Liver (tissue), 9 donors: Measurements from ENCODE around the gene SNRPD2. TPM values are rescaled to one million over a fixed set of nuclear protein-coding genes. Genes with fewer than 3 reads are reported as not detected.

ENCODE experiments used
- DNase-seq: peaks from one replicate; pipeline ENCODE4 v3.0.0-alpha.2; 2017; ENCODE audit warnings: low spot score
- H3K27ac ChIP-seq, 2 donors: one replicate each; pipeline ENCODE4 v1.7.0; 2013; ENCODE audit warnings: inconsistent platforms in 2 of 2, low read length in 2 of 2, control low read depth in 1 of 2, low read depth in 1 of 2, mild to moderate bottlenecking in 1 of 2
- H3K27me3 ChIP-seq, 4 donors: one replicate each; pipeline versions ENCODE4 v1.6.1 to v1.7.0; 2013; ENCODE audit warnings: low read length in 3 of 4, inconsistent platforms in 1 of 4, mild to moderate bottlenecking in 1 of 4, moderate library complexity in 1 of 4; ENCODE audit not compliant: control insufficient read depth in 4 of 4, insufficient read depth in 4 of 4
- H3K36me3 ChIP-seq, 4 donors: one replicate each; pipeline versions ENCODE4 v1.6.1 to v1.7.0; 2013; ENCODE audit warnings: low read length in 3 of 4, mild to moderate bottlenecking in 3 of 4, low read depth in 1 of 4, moderate library complexity in 1 of 4; ENCODE audit not compliant: control insufficient read depth in 4 of 4, insufficient read depth in 3 of 4
- H3K4me1 ChIP-seq, 4 donors: one replicate each; pipeline versions ENCODE4 v1.6.1 to v1.7.0; 2013; ENCODE audit warnings: low read length in 3 of 4, mild to moderate bottlenecking in 3 of 4, moderate library complexity in 1 of 4; ENCODE audit not compliant: control insufficient read depth in 4 of 4, insufficient read depth in 4 of 4
- H3K4me3 ChIP-seq, 3 donors: one replicate each; pipeline versions ENCODE4 v1.6.1 to v1.7.0; 2013; ENCODE audit warnings: low read length in 3 of 3, control low read depth in 1 of 3, low read depth in 1 of 3, mild to moderate bottlenecking in 1 of 3
- H3K9ac ChIP-seq, 2 donors: one replicate each; pipeline ENCODE4 v1.7.0; 2013; ENCODE audit warnings: low read length in 2 of 2, mild to moderate bottlenecking in 2 of 2, moderate library complexity in 2 of 2, control low read depth in 1 of 2, low read depth in 1 of 2
- H3K9me3 ChIP-seq, 4 donors: one replicate each; pipeline versions ENCODE4 v1.6.1 to v1.7.0; 2013; ENCODE audit warnings: low read length in 3 of 4; ENCODE audit not compliant: control insufficient read depth in 4 of 4
- ATF3 ChIP-seq: IDR thresholded peaks from 2 replicates; pipeline ENCODE4 v1.6.1; 2016; ENCODE audit warnings: antibody characterized with exemption
- CTCF ChIP-seq: fragments of 150-350 bp; IDR thresholded peaks from 2 replicates; pipeline ENCODE4 v1.5.1; 2017; ENCODE audit warnings: improper control_type of control experiment, low read depth, low read length; ENCODE audit not compliant: missing input control
- EGR1 ChIP-seq, 2 donors: IDR thresholded peaks; 2 replicates each; pipeline ENCODE4 v1.6.1; 2016 to 2018; ENCODE audit warnings: antibody characterized with exemption in 2 of 2, low read depth in 2 of 2
- FOXA1 ChIP-seq: IDR thresholded peaks from 2 replicates; pipeline ENCODE4 v1.6.1; 2016; ENCODE audit warnings: antibody characterized with exemption
- FOXA2 ChIP-seq: IDR thresholded peaks from 2 replicates; pipeline ENCODE4 v1.6.1; 2016; ENCODE audit warnings: antibody characterized with exemption
- GABPA ChIP-seq, 2 donors: IDR thresholded peaks in 1 of 2; conservative IDR thresholded peaks in 1 of 2; 2 replicates each; pipeline ENCODE4 v1.6.1; 2016; ENCODE audit warnings: antibody characterized with exemption in 2 of 2, mild to moderate bottlenecking in 1 of 2, moderate library complexity in 1 of 2
- HNF4A ChIP-seq, 2 donors: conservative IDR thresholded peaks; 2 replicates each; pipeline ENCODE4 v1.6.1; 2016; ENCODE audit warnings: antibody characterized with exemption in 2 of 2, mild to moderate bottlenecking in 2 of 2
- HNF4G ChIP-seq: IDR thresholded peaks from 2 replicates; pipeline ENCODE4 v1.6.1; 2016; ENCODE audit warnings: antibody characterized with exemption
- JUND ChIP-seq, 2 donors: IDR thresholded peaks; 2 replicates each; pipeline ENCODE4 v1.6.1; 2016; ENCODE audit warnings: antibody characterized with exemption in 2 of 2
- NR2F2 ChIP-seq: IDR thresholded peaks from 2 replicates; pipeline ENCODE4 v1.6.1; 2016; ENCODE audit warnings: antibody characterized with exemption
- RAD21 ChIP-seq, 2 donors: IDR thresholded peaks; 2 replicates each; pipeline ENCODE4 v1.6.1; 2016; ENCODE audit warnings: antibody characterized with exemption in 2 of 2, mild to moderate bottlenecking in 2 of 2
- REST ChIP-seq: IDR thresholded peaks from 2 replicates; pipeline ENCODE4 v1.6.1; 2016; ENCODE audit warnings: antibody characterized with exemption, mild to moderate bottlenecking
- RXRA ChIP-seq, 2 donors: IDR thresholded peaks; 2 replicates each; pipeline ENCODE4 v1.6.1; 2017 to 2018; ENCODE audit warnings: antibody characterized with exemption in 2 of 2, mild to moderate bottlenecking in 1 of 2
- SP1 ChIP-seq: IDR thresholded peaks from 2 replicates; pipeline ENCODE4 v1.6.1; 2018; ENCODE audit warnings: antibody characterized with exemption, mild to moderate bottlenecking
- TAF1 ChIP-seq: conservative IDR thresholded peaks from 2 replicates; pipeline ENCODE4 v1.6.1; 2016; ENCODE audit warnings: antibody characterized with exemption, mild to moderate bottlenecking
- YY1 ChIP-seq: IDR thresholded peaks from 2 replicates; pipeline ENCODE4 v1.6.1; 2016; ENCODE audit warnings: antibody characterized with exemption, mild to moderate bottlenecking
- ZBTB33 ChIP-seq: IDR thresholded peaks from 2 replicates; pipeline ENCODE4 v1.6.1; 2016; ENCODE audit warnings: antibody characterized with exemption
- WGBS: extraction: QIAGEN DNeasy Blood & Tissue Kit; methylation state at CpG from one replicate; pipeline ENCODE4 v1.1.7; 2013; 5-methylcytosine and 5-hydroxymethylcytosine counted together
- polyA plus RNA-seq, 2 donors: library from polyadenylated mRNA; stranded (reverse) in 1 of 2; unstranded in 1 of 2; fragments of 200-250 nt in 1 of 2; fragments of >200 nt in 1 of 2; fragmentation: Nextera tagmentation in 1 of 2; extraction: Ambion mirVana in 1 of 2; gene quantifications; one replicate each; pipeline versions ENCODE4 v1.2.1 to v1.2.3, GENCODE V29; 2013 to 2015
- total RNA-seq, 2 donors: library from RNA; depleted of rRNA; stranded (reverse); fragments of >200 nt; gene quantifications; one replicate each; pipeline ENCODE4 v1.2.3, GENCODE V29; 2014
- donor health status: healthy.
- donor health status: healthy.
- donor health status: healthy.
- donor health status: healthy.
- donor health status: healthy.

The SNRPD2 gene
- total and polyA plus RNA-seq, 4 donors: 38.6 to 175 (median 90.5) TPM

- H3K27ac ChIP-seq: no peak overlapping the region
- peak overlapping the region in 1 of 3 donors; percentile 36 for H3K4me3 ChIP-seq
- H3K27me3 ChIP-seq: no peaks in the 10 kb centered on the region
- H3K9ac ChIP-seq: no peak overlapping the region
- TF ChIP-seq RXRA (IDR thresholded peaks at IDR 0.05) (no peak), NR2F2 (no peak), FOXA2 (no peak), JUND (IDR thresholded peaks at IDR 0.05) (no peak), RAD21 (IDR thresholded peaks at IDR 0.05) (peak in 1 of 2 donors; percentile 4), FOXA1 (no peak), CTCF (no peak), HNF4G (no peak), SP1 (peak; percentile 40), EGR1 (IDR thresholded peaks at IDR 0.05; ENCODE audit: low read depth in 2 of 2) (no peak), YY1 (no peak), ZBTB33 (no peak), TAF1 (no peak), ATF3 (no peak), HNF4A (conservative IDR thresholded peaks at IDR 0.05) (no peak), GABPA (IDR thresholded peaks at IDR 0.05 in 1 of 2, conservative IDR thresholded peaks at IDR 0.05 in 1 of 2) (no peak), REST (no peak)
- H3K36me3 ChIP-seq: no peaks in the 10 kb centered on the region
- peaks cover 4 to 32% (median 19%) of the 10 kb centered on the region in 4 donors for H3K4me1 ChIP-seq
- DNase-seq: peak; percentile 44
- WGBS: 3% methylated on average over 27 of the region's 27 CpGs
- no peaks in the 10 kb centered on the region for H3K9me3 ChIP-seq
These were observed 46.0 kb downstream of the SNRPD2 start for GRCh38 chr19:45645631-45646344.
